HepG2 (cell line): ENCODE measurements around the gene BEGAIN. TPM values are rescaled to one million over a fixed set of nuclear protein-coding genes. Genes with fewer than 3 reads are reported as not detected.

Experiments
- ATAC-seq: fragments of 200-7000 bp; cut with Tn5 transposase; 3 replicates; pipeline ENCODE4 v1.9.1; 2020; ENCODE audit warnings: mild to moderate bottlenecking, moderate library complexity
- BruUV-seq: library from RNA; stranded (reverse); fragments of 400-500 nt; replicated peaks from 2 replicates; lab custom pipeline; 2021; lab: Mats Ljungman, UMichigan
- CTCF ChIA-PET: fragments of 300-600 bp; formaldehyde crosslinking; extraction: SDS; loops from one replicate; lab custom pipeline; 2021; ENCODE audit warnings: low total read pairs, inconsistent platforms, low intra/inter-chr PET ratio; lab: Yijun Ruan, JAX
- POLR2A ChIA-PET: fragments of 350-600 bp; sonication (Branson Sonifier 250); formaldehyde crosslinking; loops from one replicate; lab custom pipeline; 2020; ENCODE audit warnings: antibody characterized with exemption, inconsistent platforms; lab: Yijun Ruan, JAX
- DNase-seq: peaks from one replicate; pipeline ENCODE4 v3.0.0-alpha.2; 2015; ENCODE audit warnings: low spot score
- FAIRE-seq: peaks from 3 replicates; lab custom pipeline; 2011; peaks lifted over from hg19 to GRCh38; lab: Jason Lieb, UNC
- H2AFZ ChIP-seq: one replicate; pipeline ENCODE4 v1.6.1; 2011; ENCODE audit warnings: low read length, inconsistent platforms
- H3K27ac ChIP-seq: fragments of 300-600 bp; 3 replicates; pipeline ENCODE4 v1.8.0; 2011; ENCODE audit warnings: mixed run types, mild to moderate bottlenecking, mixed read lengths, low read length, inconsistent platforms; ENCODE audit not compliant: insufficient read depth; ENCODE audit errors: extremely low read length
- H3K27me3 ChIP-seq, 2 experiments: fragments of 200-600 bp in 1 of 2; 2 replicates in 1 of 2; 3 replicates in 1 of 2; pipeline versions ENCODE4 v1.6.0 to v1.8.0; 2011; ENCODE audit warnings: low read length in 2 of 2, mild to moderate bottlenecking in 2 of 2, moderate library complexity in 2 of 2, inconsistent platforms in 1 of 2; ENCODE audit not compliant: insufficient read depth in 2 of 2, control insufficient read depth in 1 of 2
- H3K36me3 ChIP-seq, 2 experiments: fragments of 200-600 bp in 1 of 2; replicated peaks in 1 of 2; 2 replicates in 1 of 2; 3 replicates in 1 of 2; pipeline versions ENCODE4 v1.5.1 to v1.8.0; 2011; ENCODE audit warnings: low read length in 2 of 2, inconsistent platforms in 1 of 2; ENCODE audit not compliant: insufficient read depth in 2 of 2, control insufficient read depth in 1 of 2
- H3K4me1 ChIP-seq: 2 replicates; pipeline ENCODE4 v1.5.1; 2012; ENCODE audit warnings: low read length, inconsistent platforms; ENCODE audit not compliant: insufficient read depth
- H3K4me2 ChIP-seq: 2 replicates; pipeline ENCODE4 v1.6.0; 2011; ENCODE audit warnings: low read depth, low read length, inconsistent platforms
- H3K4me3 ChIP-seq, 3 experiments: fragments of 200-600 bp in 1 of 3; sonication (generic), shearing (Covaris generic) in 1 of 3; replicated peaks in 1 of 3; 2 replicates each; pipeline ENCODE4 v1.5.1; 2011 to 2016; ENCODE audit warnings: low read length in 3 of 3, inconsistent platforms in 2 of 3, low read depth in 2 of 3, mild to moderate bottlenecking in 2 of 3, control low read depth in 1 of 3, mixed read lengths in 1 of 3; ENCODE audit not compliant: insufficient read depth in 1 of 3
- H3K79me2 ChIP-seq: one replicate; pipeline ENCODE4 v1.6.1; 2011; ENCODE audit warnings: low read length, inconsistent platforms; ENCODE audit not compliant: insufficient read depth
- H3K9ac ChIP-seq: 2 replicates; pipeline ENCODE4 v1.6.0; 2011; ENCODE audit warnings: mild to moderate bottlenecking, low read depth, low read length, inconsistent platforms; ENCODE audit not compliant: insufficient read depth
- H3K9me3 ChIP-seq: 2 replicates; pipeline ENCODE4 v1.5.1; 2012; ENCODE audit warnings: mild to moderate bottlenecking, low read length
- H4K20me1 ChIP-seq: 2 replicates; pipeline ENCODE4 v1.6.0; 2011; ENCODE audit warnings: inconsistent platforms, mild to moderate bottlenecking, low read length, moderate library complexity; ENCODE audit not compliant: insufficient read depth
- ARNTL ChIP-seq: sonication (generic); formaldehyde crosslinking; IDR thresholded peaks from 2 replicates; pipeline ENCODE4 v1.4.0; 2020; ENCODE audit warnings: mild to moderate bottlenecking, missing genetic modification reagents
- FOXJ3 ChIP-seq: sonication (generic); formaldehyde crosslinking; IDR thresholded peaks from 2 replicates; pipeline ENCODE4 v1.4.0; 2020; ENCODE audit warnings: missing genetic modification reagents, mild to moderate bottlenecking, borderline replicate concordance
- GFI1 ChIP-seq: sonication (generic); formaldehyde crosslinking; IDR thresholded peaks from 2 replicates; pipeline ENCODE4 v1.5.0; 2020; ENCODE audit warnings: missing genetic modification reagents, mild to moderate bottlenecking, borderline replicate concordance
- HMG20B ChIP-seq: conservative IDR thresholded peaks from 2 replicates; pipeline ENCODE4 v1.6.1; 2016; ENCODE audit warnings: missing genetic modification reagents, missing compliant biosample characterization
- IRF2 ChIP-seq: IDR thresholded peaks from 2 replicates; pipeline ENCODE4 v1.6.1; 2018; ENCODE audit warnings: missing genetic modification reagents, missing compliant biosample characterization
- NFYB ChIP-seq: sonication (generic); formaldehyde crosslinking; IDR thresholded peaks from 2 replicates; pipeline ENCODE4 v1.4.0; 2020; ENCODE audit warnings: missing genetic modification reagents
- NKX3-1 ChIP-seq: sonication (generic); formaldehyde crosslinking; IDR thresholded peaks from 2 replicates; pipeline ENCODE4 v1.5.0; 2020; ENCODE audit warnings: missing genetic modification reagents
- NR2F1 ChIP-seq, 2 experiments: fragments of 450-650 bp in 1 of 2; formaldehyde crosslinking in 1 of 2; IDR thresholded peaks; 2 replicates each; pipeline versions ENCODE4 v1.5.0 to v1.6.1; 2016 to 2020; ENCODE audit warnings: mild to moderate bottlenecking in 1 of 2, missing compliant biosample characterization in 1 of 2, missing genetic modification reagents in 1 of 2, moderate library complexity in 1 of 2
- SNAPC2 ChIP-seq: sonication (generic); formaldehyde crosslinking; IDR thresholded peaks from 2 replicates; pipeline ENCODE4 v1.8.1; 2022; ENCODE audit warnings: mild to moderate bottlenecking, missing genetic modification reagents
- ZNF776 ChIP-seq: sonication (generic); formaldehyde crosslinking; IDR thresholded peaks from 2 replicates; pipeline ENCODE4 v1.4.0; 2020; ENCODE audit warnings: mild to moderate bottlenecking, missing genetic modification reagents
- ZNF782 ChIP-seq: sonication (generic); formaldehyde crosslinking; IDR thresholded peaks from 2 replicates; pipeline ENCODE4 v1.4.0; 2020; ENCODE audit warnings: missing genetic modification reagents, mild to moderate bottlenecking, borderline replicate concordance
- ZSCAN22 ChIP-seq: sonication (generic); formaldehyde crosslinking; IDR thresholded peaks from 2 replicates; pipeline ENCODE4 v1.4.0; 2020; ENCODE audit warnings: mild to moderate bottlenecking, missing genetic modification reagents
- WGBS: methylation state at CpG from one replicate; pipeline ENCODE4 v1.1.6; 2017; ENCODE audit warnings: low lambda C conversion rate; 5-methylcytosine and 5-hydroxymethylcytosine counted together
- in situ Hi-C: cut with HindIII; loops from 2 replicates; pipeline ENCODE4 v1.10.0; 2017; ENCODE audit warnings: low pct_unique_long_range_greater_than_20kb; ENCODE audit not compliant: extremely low pct_ligation_motif_present
- intact Hi-C: fragments of 100-400 bp; cut with micrococcal nuclease; formaldehyde crosslinking; loops from one replicate; pipeline ENCODE4 v1.10.0; 2022; ENCODE audit not compliant: unreplicated experiment
- polyA plus RNA-seq, 8 experiments: library from polyadenylated mRNA; depleted of rRNA in 3 of 8; stranded (reverse) in 7 of 8; unstranded in 1 of 8; fragments of >200 nt; fragmentation: Illumina TruSeq in 4 of 8; extraction: Trizol in 4 of 8; gene quantifications; 2 replicates each; pipeline versions ENCODE4 v1.2.1 to v1.2.3, GENCODE V29; 2011 to 2016; ENCODE audit warnings: low read depth in 4 of 8, missing spikeins in 1 of 8, mixed read lengths in 1 of 8; ENCODE audit not compliant: insufficient read depth in 1 of 8
- total RNA-seq, 5 experiments: library from RNA; depleted of rRNA; stranded (reverse); fragments of >200 nt; fragmentation: Illumina TruSeq; extraction: Trizol; gene quantifications; 2 replicates each; pipeline ENCODE4 v1.2.3, GENCODE V29; 2016; ENCODE audit warnings: low read depth in 1 of 5
- TF ChIP-seq, protein P1 (sequence below): sonication (generic); formaldehyde crosslinking; IDR thresholded peaks from 2 replicates; pipeline ENCODE4 v1.4.0; 2020; ENCODE audit warnings: missing genetic modification reagents
- TF ChIP-seq, protein P2 (sequence below), 2 experiments: IDR thresholded peaks; 2 replicates each; pipeline ENCODE4 v1.6.1; 2011 to 2012; ENCODE audit warnings: low read length in 2 of 2, borderline replicate concordance in 1 of 2, low read depth in 1 of 2, mild to moderate bottlenecking in 1 of 2, moderate library complexity in 1 of 2
- TF ChIP-seq, protein P3 (sequence below): IDR thresholded peaks from 2 replicates; pipeline ENCODE4 v1.6.1; 2016; ENCODE audit warnings: control low read depth

BEGAIN gene
- total and polyA plus RNA-seq, 2 of the 13 experiments (the other 11 are each of a cell fraction or from before 2014, with no cell fraction given) = not detected

DNA sequence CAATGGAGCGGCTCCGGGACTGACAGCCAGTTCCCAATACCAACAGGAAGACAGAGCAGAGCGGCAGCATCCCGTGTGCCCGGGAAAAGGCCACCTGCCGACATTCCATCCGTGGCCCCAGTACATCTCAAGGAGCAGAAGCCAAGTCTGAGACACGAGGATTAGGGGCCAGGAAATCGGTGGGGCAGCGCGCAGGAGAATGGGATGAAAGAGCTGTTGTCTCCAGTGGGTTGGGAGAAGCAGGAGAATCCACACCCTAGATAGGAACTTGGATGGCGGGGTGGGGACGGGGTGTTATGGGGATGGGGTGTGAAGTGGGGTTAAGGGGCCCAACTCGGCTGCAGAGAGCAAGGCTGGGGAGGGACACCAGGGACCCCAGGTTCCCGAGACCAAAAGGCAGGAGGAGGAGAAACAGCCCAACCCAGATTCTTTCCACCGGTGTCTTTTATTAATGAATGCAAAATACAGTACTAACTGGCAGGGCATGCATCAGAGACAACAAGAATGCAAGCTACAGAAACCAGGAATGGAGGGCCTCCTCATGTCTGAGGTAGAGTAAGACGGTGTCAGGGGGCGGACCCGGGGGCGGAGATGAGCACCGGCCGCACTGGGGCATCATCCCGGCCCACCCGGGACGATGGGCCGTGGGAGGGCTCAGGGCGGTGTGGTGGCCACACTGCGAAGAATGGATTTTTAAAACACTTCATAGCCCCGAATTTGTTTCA, 50.3 kb downstream of the BEGAIN start (continued):
- TF ChIP-seq, protein P1, sequence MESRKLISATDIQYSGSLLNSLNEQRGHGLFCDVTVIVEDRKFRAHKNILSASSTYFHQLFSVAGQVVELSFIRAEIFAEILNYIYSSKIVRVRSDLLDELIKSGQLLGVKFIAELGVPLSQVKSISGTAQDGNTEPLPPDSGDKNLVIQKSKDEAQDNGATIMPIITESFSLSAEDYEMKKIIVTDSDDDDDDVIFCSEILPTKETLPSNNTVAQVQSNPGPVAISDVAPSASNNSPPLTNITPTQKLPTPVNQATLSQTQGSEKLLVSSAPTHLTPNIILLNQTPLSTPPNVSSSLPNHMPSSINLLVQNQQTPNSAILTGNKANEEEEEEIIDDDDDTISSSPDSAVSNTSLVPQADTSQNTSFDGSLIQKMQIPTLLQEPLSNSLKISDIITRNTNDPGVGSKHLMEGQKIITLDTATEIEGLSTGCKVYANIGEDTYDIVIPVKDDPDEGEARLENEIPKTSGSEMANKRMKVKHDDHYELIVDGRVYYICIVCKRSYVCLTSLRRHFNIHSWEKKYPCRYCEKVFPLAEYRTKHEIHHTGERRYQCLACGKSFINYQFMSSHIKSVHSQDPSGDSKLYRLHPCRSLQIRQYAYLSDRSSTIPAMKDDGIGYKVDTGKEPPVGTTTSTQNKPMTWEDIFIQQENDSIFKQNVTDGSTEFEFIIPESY (CRISPR knock-in tag) = no peak
- TF ChIP-seq, protein P2, sequence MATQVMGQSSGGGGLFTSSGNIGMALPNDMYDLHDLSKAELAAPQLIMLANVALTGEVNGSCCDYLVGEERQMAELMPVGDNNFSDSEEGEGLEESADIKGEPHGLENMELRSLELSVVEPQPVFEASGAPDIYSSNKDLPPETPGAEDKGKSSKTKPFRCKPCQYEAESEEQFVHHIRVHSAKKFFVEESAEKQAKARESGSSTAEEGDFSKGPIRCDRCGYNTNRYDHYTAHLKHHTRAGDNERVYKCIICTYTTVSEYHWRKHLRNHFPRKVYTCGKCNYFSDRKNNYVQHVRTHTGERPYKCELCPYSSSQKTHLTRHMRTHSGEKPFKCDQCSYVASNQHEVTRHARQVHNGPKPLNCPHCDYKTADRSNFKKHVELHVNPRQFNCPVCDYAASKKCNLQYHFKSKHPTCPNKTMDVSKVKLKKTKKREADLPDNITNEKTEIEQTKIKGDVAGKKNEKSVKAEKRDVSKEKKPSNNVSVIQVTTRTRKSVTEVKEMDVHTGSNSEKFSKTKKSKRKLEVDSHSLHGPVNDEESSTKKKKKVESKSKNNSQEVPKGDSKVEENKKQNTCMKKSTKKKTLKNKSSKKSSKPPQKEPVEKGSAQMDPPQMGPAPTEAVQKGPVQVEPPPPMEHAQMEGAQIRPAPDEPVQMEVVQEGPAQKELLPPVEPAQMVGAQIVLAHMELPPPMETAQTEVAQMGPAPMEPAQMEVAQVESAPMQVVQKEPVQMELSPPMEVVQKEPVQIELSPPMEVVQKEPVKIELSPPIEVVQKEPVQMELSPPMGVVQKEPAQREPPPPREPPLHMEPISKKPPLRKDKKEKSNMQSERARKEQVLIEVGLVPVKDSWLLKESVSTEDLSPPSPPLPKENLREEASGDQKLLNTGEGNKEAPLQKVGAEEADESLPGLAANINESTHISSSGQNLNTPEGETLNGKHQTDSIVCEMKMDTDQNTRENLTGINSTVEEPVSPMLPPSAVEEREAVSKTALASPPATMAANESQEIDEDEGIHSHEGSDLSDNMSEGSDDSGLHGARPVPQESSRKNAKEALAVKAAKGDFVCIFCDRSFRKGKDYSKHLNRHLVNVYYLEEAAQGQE (IDR thresholded peaks at IDR 0.05; ENCODE audit: borderline replicate concordance in 1 of 2, low read depth in 1 of 2, low read length in 2 of 2) = no peak
- TF ChIP-seq ZSCAN22 (CRISPR knock-in tag) = no peak
- TF ChIP-seq, all 625 proteins: peak for 0

DNA sequence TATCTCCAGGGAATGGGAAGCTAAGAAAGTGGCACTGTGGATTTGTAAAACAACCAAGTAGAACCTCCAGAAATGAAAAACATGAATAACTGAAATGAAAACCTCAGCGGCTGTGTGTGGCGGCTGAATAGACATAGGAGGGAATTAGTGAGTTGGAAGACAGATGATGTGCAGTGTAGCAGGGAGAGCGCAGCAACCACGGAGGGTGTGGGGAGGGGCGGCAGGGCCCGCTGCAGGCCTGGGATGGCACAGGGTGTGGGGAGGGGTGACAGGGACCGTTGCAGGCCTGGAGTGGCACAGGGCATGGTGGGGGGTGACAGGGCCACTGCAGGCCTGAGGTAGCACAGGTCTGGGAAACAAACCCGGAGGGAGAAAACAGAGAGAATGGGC, 51.1 kb downstream of the BEGAIN start:
- no TSS peak for BruUV-seq
- Histone ChIP-seq H3K4me3 (no peak overlapping the region), H2AFZ (no peak overlapping the region), H3K79me2 (no peaks in the 10 kb centered on the region), H3K4me1 (peaks cover 21% of the 10 kb centered on the region), H3K36me3 (no peaks in the 10 kb centered on the region), H3K9me3 (no peaks in the 10 kb centered on the region), H3K27me3 (peaks cover 1 to 10% of the 10 kb centered on the region in 2 experiments; a peak in 3 of 5 replicates), H3K9ac (no peak overlapping the region), H3K27ac (no peak overlapping the region), H3K4me2 (no peak overlapping the region), H4K20me1 (no peaks in the 10 kb centered on the region)
- in situ Hi-C loops (no loop called here), intact Hi-C loops (no loop called here)
- DNase-seq = no peak
- POLR2A ChIA-PET = no interaction called here
- no peak for FAIRE-seq
- ATAC-seq = no peak
- WGBS = 63% methylated on average over 8 of the region's 8 CpGs
- TF ChIP-seq GFI1 (CRISPR knock-in tag) (no peak), NKX3-1 (CRISPR knock-in tag) (no peak), ZNF776 (no peak), IRF2 (CRISPR knock-in tag) (no peak), FOXJ3 (CRISPR knock-in tag) (no peak), ARNTL (no peak), NR2F1 (CRISPR knock-in tag; IDR thresholded peaks at IDR 0.05) (no peak), SNAPC2 (no peak), HMG20B (CRISPR knock-in tag) (no peak), ZNF782 (CRISPR knock-in tag) (no peak), NFYB (CRISPR knock-in tag) (no peak)
- TF ChIP-seq, protein P3, sequence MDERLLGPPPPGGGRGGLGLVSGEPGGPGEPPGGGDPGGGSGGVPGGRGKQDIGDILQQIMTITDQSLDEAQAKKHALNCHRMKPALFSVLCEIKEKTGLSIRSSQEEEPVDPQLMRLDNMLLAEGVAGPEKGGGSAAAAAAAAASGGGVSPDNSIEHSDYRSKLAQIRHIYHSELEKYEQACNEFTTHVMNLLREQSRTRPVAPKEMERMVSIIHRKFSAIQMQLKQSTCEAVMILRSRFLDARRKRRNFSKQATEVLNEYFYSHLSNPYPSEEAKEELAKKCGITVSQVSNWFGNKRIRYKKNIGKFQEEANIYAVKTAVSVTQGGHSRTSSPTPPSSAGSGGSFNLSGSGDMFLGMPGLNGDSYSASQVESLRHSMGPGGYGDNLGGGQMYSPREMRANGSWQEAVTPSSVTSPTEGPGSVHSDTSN = no peak
- CTCF ChIA-PET = no interaction called here
